ENCODE data around the gene MRPL12. TPM values are rescaled to one million over a fixed set of nuclear protein-coding genes. Genes with fewer than 3 reads are reported as not detected.
"Not testable (repeated sequence)": the region's sequence is repeated elsewhere in the genome, so short reads cannot be mapped to it uniquely, and the experiment has no call there.

The MRPL12 gene
- total RNA-seq, 2 donors from 2014 or later = 53.4 to 63.5 TPM

GRCh38 chr17:81734405-81735263 is 31.5 kb downstream of the MRPL12 start:
- Histone ChIP-seq H3K36me3 (no peaks in the 10 kb centered on the region), H3K9me3 (no peaks in the 10 kb centered on the region), H3K27ac (no peak overlapping the region), H3K4me3 (no peak overlapping the region), H3K4me1 (replicated peaks) (no peaks in the 10 kb centered on the region), H3K27me3 (replicated peaks; ENCODE audit: insufficient read depth) (no peaks in the 10 kb centered on the region)
- 80% methylated on average over 27 of the region's 35 CpGs for WGBS
- TF ChIP-seq, protein P1, sequence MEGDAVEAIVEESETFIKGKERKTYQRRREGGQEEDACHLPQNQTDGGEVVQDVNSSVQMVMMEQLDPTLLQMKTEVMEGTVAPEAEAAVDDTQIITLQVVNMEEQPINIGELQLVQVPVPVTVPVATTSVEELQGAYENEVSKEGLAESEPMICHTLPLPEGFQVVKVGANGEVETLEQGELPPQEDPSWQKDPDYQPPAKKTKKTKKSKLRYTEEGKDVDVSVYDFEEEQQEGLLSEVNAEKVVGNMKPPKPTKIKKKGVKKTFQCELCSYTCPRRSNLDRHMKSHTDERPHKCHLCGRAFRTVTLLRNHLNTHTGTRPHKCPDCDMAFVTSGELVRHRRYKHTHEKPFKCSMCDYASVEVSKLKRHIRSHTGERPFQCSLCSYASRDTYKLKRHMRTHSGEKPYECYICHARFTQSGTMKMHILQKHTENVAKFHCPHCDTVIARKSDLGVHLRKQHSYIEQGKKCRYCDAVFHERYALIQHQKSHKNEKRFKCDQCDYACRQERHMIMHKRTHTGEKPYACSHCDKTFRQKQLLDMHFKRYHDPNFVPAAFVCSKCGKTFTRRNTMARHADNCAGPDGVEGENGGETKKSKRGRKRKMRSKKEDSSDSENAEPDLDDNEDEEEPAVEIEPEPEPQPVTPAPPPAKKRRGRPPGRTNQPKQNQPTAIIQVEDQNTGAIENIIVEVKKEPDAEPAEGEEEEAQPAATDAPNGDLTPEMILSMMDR (IDR thresholded peaks at IDR 0.05) = no peak
- TF ChIP-seq POLR2AphosphoS5 (IDR thresholded peaks at IDR 0.05) (no peak), POLR2A (IDR thresholded peaks at IDR 0.05) (no peak)
- DNase-seq (ENCODE audit: low spot score) = no peak
- intact Hi-C loops (cut with DNase I) = no loop called here

GRCh38 chr17:81735264-81736102 is 32.3 kb downstream of the MRPL12 start:
- Histone ChIP-seq H3K36me3 (no peaks in the 10 kb centered on the region), H3K27me3 (replicated peaks; ENCODE audit: insufficient read depth) (no peaks in the 10 kb centered on the region), H3K9me3 (no peaks in the 10 kb centered on the region), H3K4me1 (replicated peaks) (no peaks in the 10 kb centered on the region), H3K4me3 (no peak overlapping the region), H3K27ac (peak overlapping the region; percentile 19 to 54)
- 16% methylated on average over 22 of the region's 30 CpGs for WGBS
- TF ChIP-seq POLR2AphosphoS5 (IDR thresholded peaks at IDR 0.05) (no peak), POLR2A (IDR thresholded peaks at IDR 0.05) (peak; percentile 17)
- TF ChIP-seq, protein P1 (IDR thresholded peaks at IDR 0.05) = no peak
- DNase-seq (ENCODE audit: low spot score) = peak; percentile 49
- intact Hi-C loops (cut with DNase I) = no loop called here

GRCh38 chr17:81737947-81738800 is 35.0 kb downstream of the MRPL12 start:
- H3K27ac ChIP-seq = no peak overlapping the region
- intact Hi-C loops (cut with DNase I) = no loop called here
- WGBS = 82% methylated on average over 31 of the region's 31 CpGs
- DNase-seq (ENCODE audit: low spot score) = no peak
- no peaks in the 10 kb centered on the region for H3K9me3 ChIP-seq
- H3K36me3 ChIP-seq = no peaks in the 10 kb centered on the region
- TF ChIP-seq, protein P1 (IDR thresholded peaks at IDR 0.05) = no peak
- TF ChIP-seq POLR2AphosphoS5 (IDR thresholded peaks at IDR 0.05) (no peak), POLR2A (IDR thresholded peaks at IDR 0.05) (no peak)
- H3K27me3 ChIP-seq (replicated peaks; ENCODE audit: insufficient read depth) = no peaks in the 10 kb centered on the region
- no peaks in the 10 kb centered on the region for H3K4me1 ChIP-seq (replicated peaks)
- no peak overlapping the region for H3K4me3 ChIP-seq

- TF ChIP-seq POLR2A (IDR thresholded peaks at IDR 0.05) = no peak
- TF ChIP-seq POLR2AphosphoS5 (IDR thresholded peaks at IDR 0.05) = no peak
- TF ChIP-seq, protein P1 (IDR thresholded peaks at IDR 0.05) = no peak
- no peaks in the 10 kb centered on the region for H3K4me1 ChIP-seq (replicated peaks)
- DNase-seq (ENCODE audit: low spot score) = no peak
- H3K27ac ChIP-seq = no peak overlapping the region
- WGBS = 83% methylated on average over 27 of the region's 27 CpGs
- H3K9me3 ChIP-seq = no peaks in the 10 kb centered on the region
- H3K36me3 ChIP-seq = no peaks in the 10 kb centered on the region
- H3K27me3 ChIP-seq (replicated peaks; ENCODE audit: insufficient read depth) = no peaks in the 10 kb centered on the region
- intact Hi-C loops (cut with DNase I) = no loop called here
- no peak overlapping the region for H3K4me3 ChIP-seq
Observed at GRCh38 chr17:81738801-81739393, 35.7 kb downstream of the MRPL12 start.

- H3K4me3 ChIP-seq; intact Hi-C loops (cut with DNase I); H3K4me1 ChIP-seq (replicated peaks); H3K36me3 ChIP-seq; H3K9me3 ChIP-seq; DNase-seq (ENCODE audit: low spot score); H3K27ac ChIP-seq; H3K27me3 ChIP-seq (replicated peaks; ENCODE audit: insufficient read depth): not testable (repeated sequence)
- WGBS = 91% methylated on average over 8 of the region's 8 CpGs
Observed at GRCh38 chr17:81739593-81739992, 36.4 kb downstream of the MRPL12 start.
